Trophoblast cell (in vitro differentiated cells and primary cell): ENCODE measurements around the gene LRMDA.
"Not testable (repeated sequence)": the region's sequence is repeated elsewhere in the genome, so short reads cannot be mapped to it uniquely, and the experiment has no call there.

ENCODE experiments used
- DNase-seq, 2 donors: peaks; one replicate each; pipeline ENCODE4 v3.0.0-alpha.2; 2016
- H2AFZ ChIP-seq: 2 replicates; pipeline ENCODE4 v1.6.1; 2013; ENCODE audit warnings: low read length, moderate library complexity, mild to moderate bottlenecking; ENCODE audit not compliant: insufficient read depth, poor library complexity
- H2AK5ac ChIP-seq: 2 replicates; pipeline ENCODE4 v1.6.1; 2013; ENCODE audit warnings: mild to moderate bottlenecking, low read length
- H2BK120ac ChIP-seq: 2 replicates; pipeline ENCODE4 v1.6.1; 2013; ENCODE audit warnings: low read length, mild to moderate bottlenecking, moderate library complexity; ENCODE audit not compliant: insufficient read depth, poor library complexity
- H2BK12ac ChIP-seq: 2 replicates; pipeline ENCODE4 v1.6.1; 2013; ENCODE audit warnings: mild to moderate bottlenecking, low read length, moderate library complexity
- H2BK5ac ChIP-seq: 2 replicates; pipeline ENCODE4 v1.6.1; 2013; ENCODE audit warnings: low read length, low read depth, moderate library complexity, mild to moderate bottlenecking; ENCODE audit not compliant: poor library complexity
- H3K14ac ChIP-seq: 2 replicates; pipeline ENCODE4 v1.6.1; 2013; ENCODE audit warnings: mild to moderate bottlenecking, low read length
- H3K18ac ChIP-seq: 2 replicates; pipeline ENCODE4 v1.6.1; 2013; ENCODE audit warnings: mild to moderate bottlenecking, low read length
- H3K23ac ChIP-seq: 2 replicates; pipeline ENCODE4 v1.6.1; 2013; ENCODE audit warnings: low read length
- H3K27ac ChIP-seq: 2 replicates; pipeline ENCODE4 v1.5.1; 2013; ENCODE audit warnings: low read depth, mild to moderate bottlenecking, inconsistent platforms, low read length, moderate library complexity
- H3K27me3 ChIP-seq: 2 replicates; pipeline ENCODE4 v1.6.1; 2013; ENCODE audit warnings: inconsistent platforms, mild to moderate bottlenecking, low read length, moderate library complexity; ENCODE audit not compliant: insufficient read depth
- H3K36me3 ChIP-seq, 2 experiments: 1 replicate in 1 of 2; 2 replicates in 1 of 2; pipeline ENCODE4 v1.6.1; 2013; ENCODE audit warnings: low read length in 2 of 2, mild to moderate bottlenecking in 2 of 2, moderate library complexity in 1 of 2; ENCODE audit not compliant: insufficient read depth in 2 of 2, control insufficient read depth in 1 of 2
- H3K4ac ChIP-seq: 2 replicates; pipeline ENCODE4 v1.6.1; 2013; ENCODE audit warnings: low read depth, mild to moderate bottlenecking, low read length, moderate library complexity
- H3K4me1 ChIP-seq, 2 experiments: 1 replicate in 1 of 2; 2 replicates in 1 of 2; pipeline ENCODE4 v1.6.1; 2013; ENCODE audit warnings: low read length in 2 of 2, mild to moderate bottlenecking in 2 of 2, moderate library complexity in 1 of 2; ENCODE audit not compliant: insufficient read depth in 2 of 2, control insufficient read depth in 1 of 2
- H3K4me2 ChIP-seq: 2 replicates; pipeline ENCODE4 v1.6.1; 2013; ENCODE audit warnings: inconsistent platforms, mild to moderate bottlenecking, low read length, moderate library complexity
- H3K4me3 ChIP-seq: 2 replicates; pipeline ENCODE4 v1.5.1; 2013; ENCODE audit warnings: mild to moderate bottlenecking, low read depth, low read length, inconsistent platforms
- H3K79me1 ChIP-seq: one replicate; pipeline ENCODE4 v1.6.1; 2013; ENCODE audit warnings: low read length
- H3K79me2 ChIP-seq: 2 replicates; pipeline ENCODE4 v1.6.1; 2013; ENCODE audit warnings: low read length, mild to moderate bottlenecking; ENCODE audit not compliant: control insufficient read depth, insufficient read depth, poor library complexity
- H3K9ac ChIP-seq: 2 replicates; pipeline ENCODE4 v1.6.1; 2013; ENCODE audit warnings: mild to moderate bottlenecking, low read length
- H3K9me3 ChIP-seq: 2 replicates; pipeline ENCODE4 v1.6.1; 2013; ENCODE audit warnings: low read depth, mild to moderate bottlenecking, control low read depth, inconsistent platforms, low read length; ENCODE audit not compliant: insufficient read depth
- H4K12ac ChIP-seq: 2 replicates; pipeline ENCODE4 v1.6.1; 2013; ENCODE audit warnings: low read depth, mild to moderate bottlenecking, low read length, moderate library complexity
- H4K8ac ChIP-seq: 2 replicates; pipeline ENCODE4 v1.6.1; 2013; ENCODE audit warnings: low read depth, mild to moderate bottlenecking, low read length, moderate library complexity
- H4K91ac ChIP-seq: one replicate; pipeline ENCODE4 v1.6.1; 2013; ENCODE audit warnings: low read depth, mild to moderate bottlenecking, low read length, moderate library complexity
- WGBS: extraction: QIAGEN DNeasy Blood & Tissue Kit; methylation state at CpG from one replicate; pipeline ENCODE4 v1.1.7; 2013; ENCODE audit warnings: missing lambda C conversion rate; ENCODE audit not compliant: insufficient read length, insufficient coverage; ENCODE audit errors: extremely low coverage; 5-methylcytosine and 5-hydroxymethylcytosine counted together

Gene LRMDA

DNA sequence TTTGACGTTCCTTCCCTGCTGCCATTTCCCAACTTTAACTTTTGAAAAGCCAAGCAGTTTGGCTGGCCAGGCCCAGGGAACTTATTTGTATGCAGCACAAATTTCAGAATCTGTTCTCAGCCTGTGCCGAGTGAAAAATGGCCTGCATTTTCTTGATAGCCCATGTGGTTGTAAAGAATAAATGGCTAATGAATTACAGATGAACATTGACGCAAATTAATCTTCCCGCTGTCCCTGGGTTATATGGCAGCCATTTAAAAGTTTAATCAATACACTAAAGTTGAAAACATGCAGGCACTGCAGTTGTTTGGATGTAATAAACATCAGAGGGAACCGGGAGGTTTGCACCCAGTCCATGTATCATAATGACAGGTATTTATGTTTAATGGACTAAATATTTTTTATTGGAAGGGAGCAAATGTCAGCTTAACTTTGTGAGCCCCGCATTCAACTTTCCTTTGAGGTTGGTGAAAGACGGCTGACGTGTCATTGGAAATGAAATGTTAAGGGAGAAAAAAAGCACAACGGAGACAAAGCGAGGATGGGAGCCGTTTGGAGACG is 1092.4 kb downstream of the LRMDA start:
- Histone ChIP-seq H3K18ac (no peak overlapping the region), H4K91ac (no peak overlapping the region), H4K8ac (no peak overlapping the region), H3K23ac (no peak overlapping the region), H4K12ac (no peak overlapping the region), H2BK12ac (no peak overlapping the region), H3K27me3 (no peaks in the 10 kb centered on the region), H2AK5ac (no peak overlapping the region), H3K9me3 (no peaks in the 10 kb centered on the region), H2BK5ac (no peak overlapping the region), H3K4me1 (no peaks in the 10 kb centered on the region), H3K14ac (no peak overlapping the region), H3K27ac (no peak overlapping the region), H2AFZ (no peak overlapping the region), H3K4me3 (no peak overlapping the region), H3K79me1 (no peaks in the 10 kb centered on the region), H2BK120ac (no peak overlapping the region), H3K9ac (no peak overlapping the region), H3K36me3 (no peaks in the 10 kb centered on the region), H3K4me2 (no peak overlapping the region), H3K4ac (no peak overlapping the region), H3K79me2 (no peaks in the 10 kb centered on the region)
- no CpG with 5 or more reads among the region's 12 CpGs for WGBS
- no peak for DNase-seq

DNA sequence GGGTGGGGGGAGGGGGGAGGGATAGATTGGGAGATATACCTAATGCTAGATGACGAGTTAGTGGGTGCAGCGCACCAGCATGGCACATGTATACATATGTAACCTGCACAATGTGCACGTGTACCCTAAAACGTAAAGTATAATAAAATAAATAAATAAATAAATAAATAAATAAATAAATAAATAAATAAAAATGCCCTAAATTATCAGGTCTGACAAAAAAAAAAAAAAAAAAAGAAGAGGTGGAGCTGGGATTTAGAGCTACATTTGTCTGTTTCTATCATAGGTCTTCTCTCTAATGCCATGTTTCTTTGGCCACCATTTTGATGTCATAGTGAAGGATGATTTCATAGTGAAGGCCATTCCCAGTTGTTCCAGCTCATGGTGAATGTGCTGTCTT is 1095.4 kb downstream of the LRMDA start:
- WGBS = no CpG with 5 or more reads among the region's 4 CpGs
- H3K9ac ChIP-seq, H2BK12ac ChIP-seq, H2BK120ac ChIP-seq, H3K4me2 ChIP-seq, H3K14ac ChIP-seq, H3K27ac ChIP-seq, H3K79me2 ChIP-seq, H2AK5ac ChIP-seq, H3K23ac ChIP-seq, H4K91ac ChIP-seq, H4K12ac ChIP-seq, H3K4me3 ChIP-seq, H3K27me3 ChIP-seq, H3K36me3 ChIP-seq, H3K79me1 ChIP-seq, H3K4ac ChIP-seq, H4K8ac ChIP-seq, H3K4me1 ChIP-seq, H2BK5ac ChIP-seq, H2AFZ ChIP-seq, H3K18ac ChIP-seq, H3K9me3 ChIP-seq, DNase-seq: not testable (repeated sequence)

GRCh38 chr10:76540331-76540730 is 1108.9 kb downstream of the LRMDA start:
- no peaks in the 10 kb centered on the region for H3K27me3 ChIP-seq
- no CpG with 5 or more reads among the region's 5 CpGs for WGBS
- no peak overlapping the region for H3K23ac ChIP-seq
- no peak overlapping the region for H3K9ac ChIP-seq
- H3K4ac ChIP-seq = no peak overlapping the region
- DNase-seq = no peak
- no peak overlapping the region for H4K12ac ChIP-seq
- no peak overlapping the region for H3K18ac ChIP-seq
- no peaks in the 10 kb centered on the region for H3K9me3 ChIP-seq
- no peaks in the 10 kb centered on the region for H3K4me1 ChIP-seq
- no peak overlapping the region for H2AK5ac ChIP-seq
- no peaks in the 10 kb centered on the region for H3K36me3 ChIP-seq
- no peak overlapping the region for H4K8ac ChIP-seq
- no peak overlapping the region for H3K14ac ChIP-seq
- no peak overlapping the region for H3K4me2 ChIP-seq
- no peaks in the 10 kb centered on the region for H3K79me2 ChIP-seq
- no peak overlapping the region for H3K4me3 ChIP-seq
- no peak overlapping the region for H2BK5ac ChIP-seq
- no peak overlapping the region for H3K27ac ChIP-seq
- no peak overlapping the region for H2AFZ ChIP-seq
- no peaks in the 10 kb centered on the region for H3K79me1 ChIP-seq
- no peak overlapping the region for H4K91ac ChIP-seq
- no peak overlapping the region for H2BK12ac ChIP-seq
- no peak overlapping the region for H2BK120ac ChIP-seq

- Histone ChIP-seq H3K9me3 (no peaks in the 10 kb centered on the region), H3K4ac (no peak overlapping the region), H3K23ac (no peak overlapping the region), H3K4me2 (no peak overlapping the region), H2BK12ac (no peak overlapping the region), H3K27ac (no peak overlapping the region), H2AK5ac (no peak overlapping the region), H3K9ac (no peak overlapping the region), H3K4me1 (no peaks in the 10 kb centered on the region), H3K27me3 (no peaks in the 10 kb centered on the region), H4K12ac (no peak overlapping the region), H4K8ac (no peak overlapping the region), H2BK120ac (no peak overlapping the region), H3K36me3 (no peaks in the 10 kb centered on the region), H2AFZ (no peak overlapping the region), H3K4me3 (no peak overlapping the region), H3K79me1 (no peaks in the 10 kb centered on the region), H4K91ac (no peak overlapping the region), H3K18ac (no peak overlapping the region), H3K14ac (no peak overlapping the region), H2BK5ac (no peak overlapping the region), H3K79me2 (no peaks in the 10 kb centered on the region)
- no CpG with 5 or more reads among the region's 3 CpGs for WGBS
- DNase-seq = no peak
Measured at GRCh38 chr10:76540786-76541185, 1109.4 kb downstream of the LRMDA start.
